Measurements from ENCODE around the gene RIC8A. TPM values are rescaled to one million over a fixed set of nuclear protein-coding genes. Genes with fewer than 3 reads are reported as not detected.
A peak's percentile ranks its signal among the peaks of the same experiment; 100 is the strongest.

The RIC8A gene
- total RNA-seq, 2 experiments from 2014 or later = 74.9 to 85.0 TPM

- peaks cover 35% of the 10 kb centered on the region for H3K4me1 Mint-ChIP-seq (ENCODE audit: low read depth)
- H3K27ac Mint-ChIP-seq = no peak overlapping the region
- DNase-seq = no peak
- CTCF ChIA-PET = no interaction called here
- peaks cover 9% of the 10 kb centered on the region for H3K36me3 Mint-ChIP-seq (ENCODE audit: low read depth)
- intact Hi-C loops (cut with micrococcal nuclease) = no loop called here
- H3K4me3 Mint-ChIP-seq = no peak overlapping the region
- no peaks in the 10 kb centered on the region for H3K27me3 Mint-ChIP-seq (ENCODE audit: low read depth)
- no peaks in the 10 kb centered on the region for H3K9me3 Mint-ChIP-seq
Observed at GRCh38 chr11:199004-199581, 8.4 kb upstream of the RIC8A start.

- Mint-ChIP-seq H3K9me3 (no peaks in the 10 kb centered on the region), H3K4me1 (ENCODE audit: low read depth) (peaks cover 41% of the 10 kb centered on the region), H3K36me3 (ENCODE audit: low read depth) (peaks cover 14% of the 10 kb centered on the region), H3K4me3 (no peak overlapping the region), H3K27ac (no peak overlapping the region), H3K27me3 (ENCODE audit: low read depth) (no peaks in the 10 kb centered on the region)
- intact Hi-C loops (cut with micrococcal nuclease) = loop anchor here (10.0 kb wide), 1 partner anchor 525 kb away; no protein-coding TSS in a partner anchor
- CTCF ChIA-PET = no interaction called here
- DNase-seq = peak; percentile 5
Observed at GRCh38 chr11:199782-200181, 7.7 kb upstream of the RIC8A start.

DNA sequence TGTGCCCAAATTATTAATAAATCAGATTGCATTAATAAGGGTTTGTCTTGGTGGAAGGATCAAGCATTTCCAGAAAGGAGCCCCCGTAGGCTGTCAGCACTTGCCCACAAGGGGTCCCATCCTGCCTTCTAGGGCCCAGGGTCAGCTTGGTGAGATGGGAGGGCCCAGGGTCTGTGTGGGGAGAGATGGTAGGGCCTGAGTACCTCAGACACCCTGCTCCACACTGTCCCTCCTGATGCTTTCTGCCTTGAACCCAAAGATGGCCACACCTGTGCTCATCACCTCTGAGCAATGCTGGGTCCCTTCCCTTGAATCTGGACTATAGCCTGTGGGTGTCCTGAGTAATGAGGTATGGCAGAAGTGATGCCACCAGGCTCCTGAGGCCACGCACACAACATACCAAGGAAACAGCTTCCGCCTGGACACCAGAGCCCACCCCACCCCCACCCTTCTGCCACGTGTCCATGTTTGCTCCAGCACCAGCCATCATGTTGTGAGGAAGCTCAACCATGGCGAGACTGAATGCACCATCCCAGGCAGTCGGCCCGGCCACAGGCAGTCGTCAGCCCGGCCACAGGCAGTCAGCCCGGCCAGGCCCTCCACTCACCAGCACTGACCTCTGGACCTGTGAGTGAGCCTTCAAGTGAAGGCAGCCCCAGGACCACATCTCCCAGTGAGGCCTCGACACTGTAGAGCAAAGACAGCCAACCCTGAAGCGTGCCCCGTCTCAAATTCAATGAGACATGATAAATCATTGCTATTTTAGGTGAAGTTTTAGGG is 7.1 kb upstream of the RIC8A start:
- intact Hi-C loops (cut with micrococcal nuclease) = loop anchor here (10.0 kb wide), 1 partner anchor 524 kb away; no protein-coding TSS in a partner anchor
- peak overlapping the region; percentile 87 for H3K27ac Mint-ChIP-seq
- H3K27me3 Mint-ChIP-seq (ENCODE audit: low read depth) = no peaks in the 10 kb centered on the region
- DNase-seq = no peak
- H3K9me3 Mint-ChIP-seq = no peaks in the 10 kb centered on the region
- peaks cover 14% of the 10 kb centered on the region for H3K36me3 Mint-ChIP-seq (ENCODE audit: low read depth)
- H3K4me1 Mint-ChIP-seq (ENCODE audit: low read depth) = peaks cover 47% of the 10 kb centered on the region
- no peak overlapping the region for H3K4me3 Mint-ChIP-seq
- CTCF ChIA-PET = interaction anchor here (0.5 kb wide), 1 partner anchor 727 kb away, joined by 5 read pairs; no protein-coding TSS in a partner anchor

DNA sequence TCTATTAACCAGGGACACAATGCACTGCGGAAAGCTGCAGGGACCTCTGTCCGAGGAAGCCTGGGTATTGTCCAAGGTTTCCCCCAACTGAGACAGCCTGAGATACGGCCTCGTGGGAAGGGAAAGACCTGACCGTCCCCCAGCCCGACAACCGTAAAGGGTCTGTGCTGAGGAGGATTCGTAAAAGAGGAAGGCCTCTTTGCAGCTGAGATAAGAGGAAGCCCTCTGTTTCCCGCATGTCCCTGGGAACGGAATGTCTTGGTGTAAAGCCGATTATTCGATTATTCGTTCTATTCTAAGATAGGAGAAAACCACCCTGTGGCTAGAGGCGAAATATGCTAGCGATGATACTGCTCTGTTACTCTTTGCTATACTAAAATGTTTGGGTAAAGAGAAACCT is 5.5 kb upstream of the RIC8A start:
- DNase-seq = peak; percentile 48
- peaks cover 57% of the 10 kb centered on the region for H3K4me1 Mint-ChIP-seq (ENCODE audit: low read depth)

DNA sequence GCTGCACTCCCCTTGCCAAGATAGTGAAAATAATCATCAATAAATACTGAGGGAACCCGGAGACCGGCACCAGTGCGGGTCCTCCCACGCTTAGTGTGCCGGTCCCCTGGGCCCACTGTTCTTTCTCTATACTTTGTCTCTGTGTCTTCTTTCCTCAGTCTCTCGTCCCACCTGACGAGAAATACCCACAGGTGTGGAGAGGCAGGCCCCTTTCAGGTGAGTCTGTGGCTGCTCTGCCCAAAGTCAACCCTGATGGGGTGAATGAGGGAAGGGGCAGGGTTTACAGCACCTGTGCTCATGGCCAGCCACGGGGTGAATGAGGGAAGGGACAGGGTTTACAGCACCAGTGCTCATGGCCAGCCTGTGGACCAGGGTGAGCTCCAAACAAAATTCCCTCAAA is 5.0 kb upstream of the RIC8A start:
- intact Hi-C loops (cut with micrococcal nuclease) = loop anchor here (10.0 kb wide), 1 partner anchor 522 kb away; no protein-coding TSS in a partner anchor
- Mint-ChIP-seq H3K4me1 (ENCODE audit: low read depth) (peaks cover 58% of the 10 kb centered on the region), H3K27me3 (ENCODE audit: low read depth) (no peaks in the 10 kb centered on the region), H3K4me3 (peak overlapping the region; percentile 26), H3K27ac (peak overlapping the region; percentile 87), H3K9me3 (no peaks in the 10 kb centered on the region), H3K36me3 (ENCODE audit: low read depth) (peaks cover 18% of the 10 kb centered on the region)
- DNase-seq = peak; percentile 8
- CTCF ChIA-PET = interaction anchor here (0.9 kb wide), 1 partner anchor 10 kb away, joined by 3 read pairs; no protein-coding TSS in a partner anchor

More for the DNA sequence above, 5.5 kb upstream of the RIC8A start:
- peak overlapping the region; percentile 87 for H3K27ac Mint-ChIP-seq
- no peaks in the 10 kb centered on the region for H3K9me3 Mint-ChIP-seq
- intact Hi-C loops (cut with micrococcal nuclease) = loop anchor here (10.0 kb wide), 1 partner anchor 523 kb away; no protein-coding TSS in a partner anchor
- CTCF ChIA-PET = no interaction called here
- peaks cover 16% of the 10 kb centered on the region for H3K36me3 Mint-ChIP-seq (ENCODE audit: low read depth)
- no peaks in the 10 kb centered on the region for H3K27me3 Mint-ChIP-seq (ENCODE audit: low read depth)
- peak overlapping the region; percentile 32 for H3K4me3 Mint-ChIP-seq

DNA sequence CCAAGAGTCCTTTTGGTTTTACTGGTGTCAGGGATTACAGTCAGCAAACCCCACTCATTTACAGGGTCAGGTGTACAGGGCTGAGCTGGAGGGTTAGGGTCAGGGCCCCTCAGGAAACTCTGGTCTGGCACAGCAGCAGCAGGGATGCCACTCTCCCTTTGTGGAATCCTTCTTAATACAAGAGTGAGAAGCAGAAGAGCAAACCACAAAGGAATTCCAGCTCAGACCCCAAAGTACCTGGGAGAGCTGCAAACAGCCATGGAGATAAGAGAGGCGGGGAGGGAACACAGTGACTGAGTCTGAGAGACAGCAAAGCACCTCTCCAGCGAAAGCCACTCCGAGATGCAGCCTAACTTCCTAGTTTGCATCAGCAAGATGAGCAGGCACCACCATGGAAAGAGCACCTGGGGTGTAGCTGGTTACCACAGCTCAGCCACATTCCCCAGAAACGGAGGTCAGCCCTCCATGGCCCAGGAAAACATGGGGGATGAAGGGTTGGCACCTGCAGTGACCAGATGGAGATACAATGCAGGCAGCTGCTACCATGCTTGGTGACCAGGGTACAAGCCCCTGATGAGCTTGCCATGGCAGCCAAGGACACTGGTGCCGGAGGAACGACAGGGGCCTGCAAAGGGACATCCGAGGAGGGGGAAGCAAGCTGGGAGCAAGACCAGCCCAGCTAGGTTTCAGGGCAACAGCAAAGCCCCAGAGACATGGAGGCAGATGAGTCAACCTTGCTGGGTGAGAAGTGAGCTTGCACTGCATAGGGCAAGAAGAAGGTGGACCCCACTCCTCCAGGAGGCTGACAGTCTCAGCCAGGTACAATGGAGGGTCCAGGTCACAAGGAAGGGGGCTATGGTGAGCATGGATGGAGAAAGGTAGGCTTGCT is 4.2 kb upstream of the RIC8A start:
- no peaks in the 10 kb centered on the region for H3K27me3 Mint-ChIP-seq (ENCODE audit: low read depth)
- no peaks in the 10 kb centered on the region for H3K9me3 Mint-ChIP-seq
- peak overlapping the region; percentile 87 for H3K27ac Mint-ChIP-seq
- peaks cover 21% of the 10 kb centered on the region for H3K36me3 Mint-ChIP-seq (ENCODE audit: low read depth)
- CTCF ChIA-PET = interaction anchor here (0.9 kb wide), 1 partner anchor 9 kb away, joined by 3 read pairs; no protein-coding TSS in a partner anchor
- peaks cover 58% of the 10 kb centered on the region for H3K4me1 Mint-ChIP-seq (ENCODE audit: low read depth)
- DNase-seq = peak; percentile 7
- H3K4me3 Mint-ChIP-seq = no peak overlapping the region
- intact Hi-C loops (cut with micrococcal nuclease) = loop anchor here (10.0 kb wide), 1 partner anchor 522 kb away; no protein-coding TSS in a partner anchor

DNA sequence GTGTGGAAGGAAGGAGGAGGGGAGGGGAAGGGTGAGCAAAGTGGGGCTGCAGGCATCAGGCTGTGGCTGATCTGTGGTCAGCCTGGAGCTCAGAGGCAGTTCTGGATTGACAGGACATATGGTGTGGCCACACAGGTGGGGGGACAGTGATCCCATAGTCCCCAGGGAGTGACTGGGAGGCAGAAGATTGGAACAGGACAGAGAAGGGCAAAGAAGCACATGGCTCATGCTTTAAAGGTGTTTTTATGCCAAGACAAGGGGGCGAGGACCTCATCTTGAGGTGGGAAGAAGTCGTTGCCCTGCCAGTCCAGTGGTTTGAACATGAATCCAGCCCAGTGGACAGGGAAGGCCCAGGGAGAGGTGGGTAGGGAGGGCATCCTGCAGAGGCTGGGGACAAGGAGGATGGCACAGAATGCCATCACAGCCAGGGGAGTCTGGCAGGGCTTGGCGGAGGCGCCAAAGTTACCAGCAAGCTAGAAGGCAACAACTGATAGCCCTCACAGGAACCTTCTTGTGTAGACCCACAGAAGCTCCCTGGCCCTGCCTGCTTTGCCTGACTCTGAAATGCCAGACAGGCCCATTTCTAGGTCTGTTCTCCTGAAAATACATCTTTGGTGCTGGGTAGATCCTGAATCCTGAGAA is 3.4 kb upstream of the RIC8A start:
- Mint-ChIP-seq H3K4me3 (no peak overlapping the region), H3K27me3 (ENCODE audit: low read depth) (no peaks in the 10 kb centered on the region), H3K4me1 (ENCODE audit: low read depth) (peaks cover 59% of the 10 kb centered on the region), H3K36me3 (ENCODE audit: low read depth) (peaks cover 22% of the 10 kb centered on the region), H3K27ac (peak overlapping the region; percentile 87), H3K9me3 (no peaks in the 10 kb centered on the region)
- no peak for DNase-seq
- intact Hi-C loops (cut with micrococcal nuclease) = loop anchor here (10.0 kb wide), 1 partner anchor 521 kb away; no protein-coding TSS in a partner anchor
- CTCF ChIA-PET = no interaction called here

DNA sequence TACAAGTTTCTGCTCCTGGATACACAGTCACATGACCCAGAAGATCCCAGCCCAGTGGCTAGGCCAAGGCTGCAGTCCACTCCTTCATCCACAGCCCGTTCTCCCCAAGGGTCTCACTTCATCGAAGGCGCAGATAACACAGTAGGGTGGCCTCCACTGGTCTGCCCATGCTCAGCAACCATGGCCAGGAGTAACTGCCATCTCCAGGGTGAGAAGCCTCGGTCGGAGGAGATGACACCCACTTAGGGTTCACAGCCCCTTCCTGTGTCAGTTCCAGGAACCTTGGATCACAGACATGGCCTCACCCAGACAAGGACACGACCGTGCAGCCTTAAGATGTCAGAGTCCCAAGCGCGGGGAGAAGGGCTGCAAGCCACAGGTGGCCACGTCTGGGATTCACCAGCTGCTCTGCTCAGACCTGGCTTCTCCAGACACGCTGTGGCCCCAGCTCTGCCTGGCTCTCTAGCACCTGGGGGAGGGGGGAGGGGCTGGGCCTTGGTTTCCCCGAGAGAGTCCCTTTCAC is 2.9 kb upstream of the RIC8A start:
- intact Hi-C loops (cut with micrococcal nuclease) = loop anchor here (5.0 to 10.0 kb wide), 3 partner anchors 83 to 593 kb away; partner anchors contain the start of genes PGGHG and SLC25A22
- no peaks in the 10 kb centered on the region for H3K27me3 Mint-ChIP-seq (ENCODE audit: low read depth)
- CTCF ChIA-PET = interaction anchor here (0.6 to 0.9 kb wide), 2 partner anchors 13 to 100 kb away, joined by 3 to 6 read pairs; no protein-coding TSS in a partner anchor
- H3K36me3 Mint-ChIP-seq (ENCODE audit: low read depth) = peaks cover 24% of the 10 kb centered on the region
- peak overlapping the region; percentile 66 for H3K27ac Mint-ChIP-seq
- DNase-seq = no peak
- H3K4me1 Mint-ChIP-seq (ENCODE audit: low read depth) = peaks cover 65% of the 10 kb centered on the region
- no peak overlapping the region for H3K4me3 Mint-ChIP-seq
- H3K9me3 Mint-ChIP-seq = no peaks in the 10 kb centered on the region

GRCh38 chr11:205221-206001 is 2.1 kb upstream of the RIC8A start:
- H3K27me3 Mint-ChIP-seq (ENCODE audit: low read depth) = no peaks in the 10 kb centered on the region
- peaks cover 30% of the 10 kb centered on the region for H3K36me3 Mint-ChIP-seq (ENCODE audit: low read depth)
- peaks cover 72% of the 10 kb centered on the region for H3K4me1 Mint-ChIP-seq (ENCODE audit: low read depth)
- intact Hi-C loops (cut with micrococcal nuclease) = loop anchor here (2.0 to 10.0 kb wide), 4 partner anchors 82 to 592 kb away; partner anchors contain the start of genes PGGHG, SIGIRR and SLC25A22
- no peak for DNase-seq
- CTCF ChIA-PET = interaction anchor here (0.6 to 2.3 kb wide), 3 partner anchors 14 to 99 kb away, joined by 3 to 10 read pairs (median 6); no protein-coding TSS in a partner anchor
- no peak overlapping the region for H3K27ac Mint-ChIP-seq
- no peaks in the 10 kb centered on the region for H3K9me3 Mint-ChIP-seq
- peak overlapping the region; percentile 96 for H3K4me3 Mint-ChIP-seq

DNA sequence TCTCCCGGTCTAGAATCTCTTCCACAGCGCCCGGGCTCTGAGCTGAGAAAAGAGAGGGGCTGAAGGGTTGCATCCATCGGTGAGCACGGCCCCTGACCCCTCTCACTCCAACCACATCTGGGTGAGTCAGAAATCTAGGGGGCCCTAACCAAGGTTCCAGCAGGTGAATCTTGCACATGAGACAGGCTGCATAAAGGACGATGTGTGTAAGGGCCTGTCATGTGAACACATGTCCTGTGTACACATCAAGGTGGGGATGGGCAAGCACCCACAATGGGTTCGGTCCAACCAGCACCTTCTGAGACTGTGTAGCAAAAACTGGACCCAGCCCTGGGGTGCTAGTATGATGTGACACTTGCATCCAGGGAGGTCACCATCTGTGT is 1.5 kb upstream of the RIC8A start:
- H3K36me3 Mint-ChIP-seq (ENCODE audit: low read depth) = peaks cover 29% of the 10 kb centered on the region
- H3K4me3 Mint-ChIP-seq = peak overlapping the region; percentile 96
- peak overlapping the region; percentile 97 for H3K27ac Mint-ChIP-seq
- no peaks in the 10 kb centered on the region for H3K27me3 Mint-ChIP-seq (ENCODE audit: low read depth)
- no peaks in the 10 kb centered on the region for H3K9me3 Mint-ChIP-seq
- DNase-seq = no peak
- peaks cover 74% of the 10 kb centered on the region for H3K4me1 Mint-ChIP-seq (ENCODE audit: low read depth)
- intact Hi-C loops (cut with micrococcal nuclease) = loop anchor here (2.0 to 10.0 kb wide), 4 partner anchors 81 to 591 kb away; partner anchors contain the start of genes PGGHG, SIGIRR and SLC25A22
- CTCF ChIA-PET = interaction anchor here (2.3 kb wide), 1 partner anchor 45 kb away, joined by 10 read pairs; no protein-coding TSS in a partner anchor

Data from activated naive CD4-positive, alpha-beta T cell treated with anti-CD3 and anti-CD28 coated beads for 36 hours (primary cell).